NB4 (cell line): ENCODE results near the gene SUCLG2.

Experiments
- CTCF ChIP-seq: IDR thresholded peaks from one replicate; pipeline ENCODE4 v1.5.1; 2012; ENCODE audit warnings: low read depth, low read length
- MAX ChIP-seq: IDR thresholded peaks from 2 replicates; pipeline ENCODE4 v1.6.1; 2011; ENCODE audit warnings: low read depth, low read length
- MYC ChIP-seq: IDR thresholded peaks from 2 replicates; pipeline ENCODE4 v1.6.1; 2011; ENCODE audit warnings: low read depth, low read length
- POLR2A ChIP-seq: IDR thresholded peaks from 2 replicates; pipeline ENCODE4 v1.6.1; 2011; ENCODE audit warnings: mild to moderate bottlenecking; ENCODE audit not compliant: insufficient read length; ENCODE audit errors: extremely low read depth

- no peak for TF ChIP-seq CTCF
- TF ChIP-seq POLR2A: no peak
- TF ChIP-seq MYC: no peak
- no peak for TF ChIP-seq MAX
Observed at GRCh38 chr3:67617518-67617917, 36.9 kb downstream of the SUCLG2 start.
